DMS79 treated with DMSO at 0.1 percent for 48 hours (cell line): ENCODE measurements around the gene COMT.

Source experiments
- DNase-seq: peaks from one replicate; lab custom pipeline; 2025; lab: John Stamatoyannopoulos, UW

The COMT gene

DNA sequence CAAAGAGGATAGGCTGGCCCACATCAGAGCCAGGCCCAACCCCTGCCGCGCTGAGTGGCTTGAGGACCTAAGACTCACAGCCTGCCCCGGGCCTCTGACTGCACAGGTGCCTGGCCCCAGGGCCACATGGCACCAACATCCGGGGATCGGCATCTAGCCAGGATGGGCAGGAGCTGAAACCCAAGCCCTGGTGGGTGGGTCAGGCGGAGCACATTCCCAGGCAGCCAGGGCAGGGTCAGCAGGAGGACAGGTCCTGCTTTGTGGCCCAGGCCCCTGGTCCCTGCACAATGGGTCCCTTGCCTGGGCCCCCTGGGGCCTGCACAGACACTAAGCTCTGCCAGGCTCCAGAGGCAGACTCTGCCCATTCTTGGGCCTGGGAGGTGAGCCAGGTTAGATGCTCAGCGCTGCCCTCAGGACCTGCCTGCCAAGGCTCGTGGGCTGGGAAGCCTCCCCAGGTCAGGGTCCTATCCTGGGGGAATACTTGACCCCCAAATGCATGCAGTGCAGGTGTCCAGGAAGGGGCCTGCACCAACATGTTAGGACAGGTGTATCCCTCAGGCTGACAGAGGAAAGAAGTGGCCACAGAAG, 41.5 kb downstream of the COMT start:
- no peak for DNase-seq

DNA sequence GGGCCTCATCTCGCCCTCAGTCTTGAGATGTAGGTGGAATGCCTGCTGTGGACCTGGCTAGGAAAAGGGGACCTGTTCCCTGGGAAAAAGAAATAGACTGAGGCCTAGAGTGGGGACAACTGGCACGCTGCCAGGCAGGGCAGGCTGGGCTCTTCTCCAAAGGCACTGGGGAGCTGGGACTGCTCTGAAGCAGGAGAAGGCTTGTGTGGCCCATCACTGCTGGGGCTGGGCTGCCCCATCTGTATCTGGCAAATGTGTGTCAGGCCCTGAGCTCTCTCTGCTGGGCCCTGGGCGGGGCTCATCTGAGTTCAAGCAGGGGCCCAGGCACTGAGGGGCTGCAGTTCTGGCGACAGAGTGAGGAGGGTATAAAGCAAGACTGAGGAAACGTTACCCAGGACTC, 42.2 kb downstream of the COMT start:
- DNase-seq: no peak

DNA sequence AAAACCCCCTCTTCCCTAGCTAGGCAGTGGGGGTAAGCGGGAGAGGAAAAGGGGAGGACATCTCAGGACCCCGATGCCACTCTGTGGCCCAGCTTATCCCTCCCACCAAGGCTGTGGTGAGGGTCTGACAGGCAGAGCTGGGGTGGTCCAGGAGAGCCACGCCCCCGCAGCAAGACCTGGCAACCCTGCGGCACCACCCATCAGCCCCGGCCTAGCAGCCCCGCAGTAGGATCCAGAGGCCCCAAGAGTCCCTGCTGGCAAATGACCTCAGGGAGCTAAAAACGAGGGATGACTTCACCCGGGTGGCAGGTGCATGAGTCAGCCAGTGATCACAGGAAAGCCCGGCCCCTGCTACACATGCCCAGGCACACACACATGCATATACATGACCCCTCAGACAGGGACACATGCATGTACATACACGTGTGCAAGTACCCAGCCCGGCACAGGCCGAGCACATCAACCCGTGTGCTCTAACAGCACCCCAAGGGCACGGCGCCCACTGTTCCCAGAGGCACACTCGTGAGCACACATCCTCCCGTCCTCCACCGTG, 42.7 kb downstream of the COMT start:
- DNase-seq: no peak

DNA sequence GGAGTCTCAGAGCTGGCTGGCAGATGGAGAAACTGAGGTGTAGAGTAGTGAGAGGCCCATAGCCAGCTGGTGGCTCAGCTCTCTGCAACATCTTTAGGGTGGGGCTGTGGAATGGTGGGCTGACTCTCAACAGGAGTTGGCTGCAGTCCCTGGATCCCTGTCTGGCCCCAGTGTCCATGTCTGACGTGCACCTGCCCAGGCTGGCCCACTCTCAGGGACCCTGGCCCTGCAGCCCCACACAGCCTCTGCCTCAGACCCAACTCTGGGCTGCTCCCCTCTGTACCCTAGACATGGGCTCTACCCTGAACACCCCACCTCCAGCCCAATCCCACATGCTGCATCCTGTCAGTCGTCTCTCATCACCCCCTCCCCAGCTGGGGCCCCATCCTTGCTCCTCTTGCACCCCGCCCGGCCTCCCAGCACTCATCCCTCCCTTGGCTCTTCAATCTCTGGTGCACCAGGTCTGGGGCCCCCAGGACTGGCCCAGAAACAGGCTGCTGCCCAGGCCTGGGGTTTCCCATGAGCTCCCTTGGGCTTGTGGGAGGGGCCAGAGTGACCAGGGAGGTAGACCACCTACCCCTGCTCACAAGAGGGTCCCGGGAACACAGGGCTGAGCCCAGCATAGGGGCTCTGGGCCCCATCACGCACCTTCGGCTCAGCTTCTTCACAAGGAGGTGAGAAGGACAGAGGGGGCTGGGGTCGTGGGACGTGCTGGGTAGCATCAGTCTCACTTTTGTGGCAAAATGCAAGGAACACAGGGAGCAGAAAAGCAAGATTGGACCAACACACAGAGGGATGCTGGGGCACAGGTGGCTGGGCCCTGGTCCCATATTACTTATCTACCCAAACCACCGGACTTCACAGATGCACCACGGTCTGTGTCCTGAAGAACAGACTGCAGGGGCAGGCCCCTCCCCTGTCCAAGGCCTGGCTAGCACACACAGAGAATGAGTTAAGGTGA, 43.6 kb downstream of the COMT start:
- no peak for DNase-seq

DNA sequence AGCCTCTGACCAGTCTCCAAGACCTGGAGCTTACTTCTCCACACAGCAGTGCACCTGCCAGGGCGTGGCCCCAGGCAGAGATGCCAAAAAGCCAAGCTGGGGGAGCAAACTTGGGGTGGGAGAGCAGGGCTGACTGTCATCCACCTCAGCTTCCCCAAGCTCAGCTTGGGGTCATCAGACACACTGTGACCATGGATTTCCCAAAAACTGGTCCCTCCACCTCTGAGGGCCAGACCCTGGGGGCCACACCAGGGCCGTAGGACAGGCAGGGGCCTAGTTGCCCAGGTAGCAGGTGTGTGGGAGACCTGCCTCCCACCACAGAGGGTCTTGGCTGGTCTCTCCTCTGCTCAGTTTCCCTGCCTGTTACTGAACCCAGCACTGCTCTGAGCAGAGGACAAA, 44.4 kb downstream of the COMT start:
- no peak for DNase-seq

DNA sequence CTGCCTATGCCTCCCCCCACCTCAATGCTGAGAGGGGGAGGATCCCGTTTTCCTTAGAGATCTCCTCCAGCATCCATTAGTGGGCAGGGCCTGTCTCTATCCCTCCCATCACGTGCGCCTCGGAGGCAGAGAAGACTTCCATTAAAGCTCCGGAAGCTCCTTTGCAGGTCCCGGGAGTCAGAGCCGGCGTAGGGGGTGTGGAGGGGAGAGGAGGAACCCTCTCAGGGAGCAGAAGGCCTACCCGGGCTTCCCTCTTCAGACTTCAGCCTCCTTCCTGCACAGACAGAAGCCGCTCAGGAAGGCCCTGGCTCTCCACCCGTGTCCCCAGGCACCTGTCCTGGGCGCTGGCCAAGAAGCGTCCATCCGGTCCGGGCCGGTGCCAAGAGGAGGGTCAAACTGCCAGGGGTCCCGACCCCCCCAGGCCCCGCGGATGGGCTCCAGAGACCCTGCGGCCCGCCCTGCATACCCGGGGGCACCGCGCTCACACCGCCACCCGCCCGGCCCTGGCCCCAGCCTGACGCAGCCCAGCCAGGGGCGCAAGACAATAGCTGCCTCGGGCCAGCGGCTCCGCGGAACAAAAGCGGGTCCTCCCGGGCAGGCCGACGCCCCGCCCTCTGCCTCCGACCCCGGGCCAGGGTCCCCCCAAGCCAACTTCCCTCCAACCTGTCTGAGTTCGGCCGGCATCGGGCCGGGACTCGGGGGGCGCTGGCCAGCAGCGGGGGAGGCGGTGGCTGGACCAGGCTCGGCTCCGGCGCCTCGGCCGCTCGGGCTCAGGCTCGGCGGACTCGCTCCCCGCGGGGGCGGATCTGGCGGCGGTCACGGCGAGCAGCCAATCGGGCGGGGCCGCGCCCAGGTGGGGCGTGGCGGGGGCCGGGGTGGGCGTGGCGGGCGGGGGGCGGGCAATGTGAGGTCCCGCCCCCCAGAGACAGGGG, 45.1 kb downstream of the COMT start:
- DNase-seq: peak; percentile 56

DNA sequence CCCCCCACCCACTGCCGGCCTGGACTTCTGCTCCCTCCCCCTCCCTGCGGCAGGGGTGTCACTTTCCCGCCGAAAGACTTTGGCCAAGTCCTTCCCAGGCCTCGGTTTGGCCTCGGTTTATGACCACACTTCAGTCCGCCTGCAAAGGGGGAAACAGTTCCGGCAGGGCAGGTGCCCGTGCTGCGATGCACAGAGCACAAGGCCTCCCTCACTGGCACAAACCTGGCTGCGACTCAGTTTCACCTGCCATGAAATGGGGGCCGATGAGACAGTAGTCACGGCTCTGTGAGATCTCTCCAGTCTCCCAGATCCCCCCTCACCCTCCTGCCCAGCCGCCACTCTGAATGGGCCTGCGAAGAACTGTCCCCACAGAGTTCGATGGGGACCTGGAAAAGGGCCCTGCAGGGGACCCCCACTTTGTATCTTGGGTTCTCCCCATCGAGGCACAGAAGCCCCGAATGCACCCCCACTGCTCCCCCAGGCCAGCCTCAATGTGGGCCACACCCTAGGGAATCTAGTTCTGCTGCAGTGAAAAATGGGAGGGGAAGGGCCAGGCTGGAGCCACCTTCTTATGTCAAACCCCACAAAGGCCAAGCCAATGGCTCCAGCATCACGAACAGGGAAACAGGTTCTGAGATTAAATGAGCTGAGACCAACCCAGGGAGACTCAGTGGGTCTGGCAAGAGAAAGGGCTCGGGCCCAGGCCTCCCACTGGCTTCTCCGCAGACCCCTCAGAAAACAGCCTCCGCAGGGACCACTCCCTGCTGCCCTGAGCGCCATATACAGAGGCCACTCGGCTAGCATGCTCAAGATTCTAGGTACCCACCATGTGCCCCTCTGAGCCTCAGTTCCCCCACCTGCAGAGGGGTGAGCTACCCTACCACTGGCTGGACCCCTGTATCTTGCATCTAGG, 46.1 kb downstream of the COMT start:
- DNase-seq: no peak

DNA sequence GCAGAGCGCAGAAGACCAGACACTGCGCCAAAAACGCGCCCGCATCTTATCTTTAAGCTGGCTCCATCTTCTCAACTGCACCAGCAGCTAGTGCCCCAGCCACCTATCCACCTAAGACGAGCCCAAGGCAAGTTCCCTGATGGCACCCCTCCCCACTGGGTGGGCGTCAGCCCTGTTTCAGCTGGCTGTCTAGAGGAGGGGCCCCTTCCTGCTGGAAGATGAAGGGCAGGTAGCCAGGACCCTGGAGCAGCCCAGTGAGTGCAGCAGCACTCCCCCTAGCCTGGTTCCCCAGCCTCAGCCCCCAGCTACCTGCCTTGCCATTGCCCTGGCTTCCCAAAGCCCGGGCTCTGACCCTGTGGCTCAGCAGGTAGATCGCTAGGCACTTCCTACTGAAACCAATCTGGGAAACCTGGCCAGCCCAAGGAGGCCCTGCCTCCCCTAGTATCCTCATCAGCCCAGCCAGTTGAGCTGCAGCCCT, 46.8 kb downstream of the COMT start:
- no peak for DNase-seq

DNA sequence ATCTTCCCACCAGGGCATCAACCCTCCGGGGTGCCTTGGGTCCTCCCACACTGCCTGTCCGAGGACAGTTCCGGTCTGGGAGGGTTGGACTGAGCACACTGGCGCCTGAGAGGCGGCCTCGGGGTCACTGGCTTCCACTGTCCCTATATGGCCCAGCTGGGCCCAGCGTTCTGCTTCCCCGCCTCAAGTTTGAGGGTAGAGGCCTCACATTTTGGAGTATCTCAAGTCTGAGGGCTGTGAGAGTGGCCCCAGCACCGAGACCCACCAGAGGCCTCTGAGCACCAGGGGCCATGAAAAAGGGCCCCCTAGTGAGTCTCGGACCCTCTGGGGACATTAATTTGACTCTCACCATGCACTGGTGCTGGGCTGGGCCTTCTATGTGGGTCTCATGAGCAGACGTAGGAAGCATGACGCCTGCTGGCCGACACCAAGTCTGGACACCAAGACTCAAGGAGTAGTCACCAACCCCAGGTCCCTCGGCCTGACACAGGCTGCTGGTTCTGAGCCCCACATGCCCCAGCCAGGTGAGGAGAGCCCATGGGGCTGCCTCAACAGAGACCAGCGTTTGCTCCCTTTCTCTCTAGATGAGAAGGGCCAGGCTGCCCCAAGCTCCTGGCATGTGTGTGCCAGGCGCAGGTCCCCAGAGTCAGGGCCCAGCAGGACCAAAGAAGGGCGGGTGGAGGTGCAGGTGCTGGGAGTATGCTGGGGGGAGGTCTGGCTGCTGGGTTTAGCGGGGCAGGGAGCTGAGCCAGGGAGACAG, 47.6 kb downstream of the COMT start:
- DNase-seq: no peak

DNA sequence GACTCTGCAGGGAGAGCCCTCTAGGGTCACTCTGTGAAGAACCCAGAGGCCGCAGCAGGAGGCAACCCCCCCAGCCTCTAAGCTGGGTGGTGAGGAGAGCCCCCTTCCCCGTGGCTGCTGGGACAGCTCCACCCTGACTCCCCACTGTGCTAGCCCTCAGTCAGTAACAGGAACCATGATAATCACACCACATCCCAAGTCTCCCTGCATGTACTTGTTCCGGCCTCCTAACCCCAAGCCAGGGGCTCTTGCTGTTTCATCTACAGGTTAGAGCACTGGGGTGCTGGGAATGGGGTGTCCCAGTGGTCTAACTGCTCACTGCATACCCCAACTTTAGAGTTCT, 48.1 kb downstream of the COMT start:
- no peak for DNase-seq

DNA sequence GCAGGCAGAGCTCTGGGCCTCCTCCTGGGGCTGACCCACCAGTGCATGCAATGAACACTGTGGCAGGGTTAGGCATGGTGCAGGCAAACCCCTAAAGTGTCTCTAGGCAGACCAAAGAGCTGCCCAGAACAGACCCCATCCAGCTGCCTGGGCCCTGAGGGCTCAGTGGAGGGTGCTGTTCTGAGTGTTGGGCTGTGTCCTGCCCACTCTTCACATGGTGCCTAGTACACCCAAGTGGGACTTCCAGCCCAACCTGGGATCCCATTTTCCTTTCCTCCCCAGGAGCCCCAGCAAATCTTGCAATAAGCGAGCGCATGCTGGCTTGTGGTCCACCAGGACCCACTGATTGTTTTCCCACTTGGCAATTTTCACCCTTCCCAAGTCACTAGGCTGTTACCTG, 48.6 kb downstream of the COMT start:
- DNase-seq: no peak

DNA sequence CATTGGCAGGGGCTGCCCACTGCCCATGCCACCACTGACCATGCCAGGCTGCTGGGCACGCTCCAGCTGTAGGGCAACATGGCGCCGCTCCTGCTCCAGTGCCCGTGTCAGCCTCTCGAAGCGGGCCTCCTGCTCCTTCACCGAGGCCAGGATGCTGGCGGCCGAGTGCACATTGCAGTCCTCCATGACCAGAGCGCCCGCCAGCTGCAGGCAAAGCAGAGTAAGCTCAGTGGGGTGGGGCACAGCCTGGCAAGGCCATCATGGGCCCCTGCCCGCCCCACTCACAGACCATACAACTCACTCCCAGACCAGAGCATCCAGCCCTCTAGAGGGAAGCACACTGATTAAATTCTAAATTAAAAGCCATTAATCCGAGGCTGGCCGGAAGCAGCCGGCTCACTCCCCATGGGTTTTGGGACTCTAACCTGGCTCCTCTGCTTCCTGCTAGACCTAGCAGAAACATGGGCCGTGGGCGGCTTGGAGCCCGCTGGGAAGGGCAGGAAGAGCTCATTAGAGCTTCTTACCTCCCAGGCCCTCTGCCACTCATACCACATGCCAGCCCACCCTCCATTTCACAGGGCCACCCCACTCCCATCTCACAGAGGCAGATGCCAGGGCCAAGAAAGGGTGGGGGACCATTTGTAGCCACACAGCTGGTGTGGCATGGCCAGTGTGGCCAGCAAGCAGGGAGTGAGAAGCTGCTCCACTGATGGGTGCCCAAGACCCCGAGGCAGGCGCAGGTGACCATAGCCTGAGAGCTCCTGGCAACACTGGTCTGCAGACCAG, 49.2 kb downstream of the COMT start:
- DNase-seq: no peak

DNA sequence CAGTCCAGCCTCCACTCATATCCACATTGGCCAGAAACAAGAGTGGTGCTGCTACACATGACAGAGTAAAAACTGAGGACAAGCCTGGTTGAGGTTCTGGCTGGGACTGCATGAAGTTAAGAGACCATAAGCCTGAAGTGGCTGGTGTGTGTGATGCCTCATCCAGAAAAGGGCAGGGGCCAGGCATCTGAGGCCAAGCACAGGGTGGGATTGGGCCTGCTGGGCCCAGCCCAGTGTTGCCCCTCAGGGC, 49.7 kb downstream of the COMT start:
- no peak for DNase-seq

DNA sequence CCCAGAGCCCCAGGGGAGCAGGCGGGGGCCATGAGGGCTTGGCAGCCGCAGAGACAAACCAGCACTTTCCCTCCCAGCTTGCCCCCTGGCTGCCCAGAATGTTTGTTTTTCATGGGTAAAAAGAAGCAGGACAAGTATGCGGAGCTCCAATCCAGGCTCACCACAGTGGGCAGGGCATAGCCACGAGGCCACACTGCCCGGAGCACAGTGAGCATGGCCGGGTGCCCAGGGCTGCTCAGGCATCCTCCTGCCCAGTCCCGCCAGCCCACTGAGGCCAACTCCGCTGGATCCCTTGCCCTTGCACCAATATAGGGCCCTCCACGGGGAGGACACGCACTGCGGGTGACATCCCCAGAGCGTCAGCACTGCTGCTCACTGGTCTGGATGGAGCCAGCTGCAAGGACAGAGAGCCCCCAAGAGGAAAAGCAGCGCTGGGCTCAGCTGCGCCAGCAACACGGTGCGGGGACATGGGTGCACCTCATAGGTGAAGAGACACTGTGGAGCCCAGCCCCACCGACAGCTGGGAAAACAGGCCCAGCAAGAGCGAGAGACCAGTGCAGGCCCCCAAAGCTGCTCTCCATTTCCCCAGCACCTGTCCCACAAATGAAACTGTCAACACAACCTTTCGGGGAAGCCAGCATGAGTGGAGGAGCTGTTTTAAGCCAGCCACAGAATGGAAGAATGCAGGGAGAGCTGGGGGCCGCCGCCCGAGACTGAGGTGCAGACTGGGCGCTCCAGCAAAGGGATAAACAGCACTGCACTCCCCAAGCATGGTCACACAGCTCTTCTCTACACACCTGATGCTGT, 50.3 kb downstream of the COMT start:
- DNase-seq: no peak

DNA sequence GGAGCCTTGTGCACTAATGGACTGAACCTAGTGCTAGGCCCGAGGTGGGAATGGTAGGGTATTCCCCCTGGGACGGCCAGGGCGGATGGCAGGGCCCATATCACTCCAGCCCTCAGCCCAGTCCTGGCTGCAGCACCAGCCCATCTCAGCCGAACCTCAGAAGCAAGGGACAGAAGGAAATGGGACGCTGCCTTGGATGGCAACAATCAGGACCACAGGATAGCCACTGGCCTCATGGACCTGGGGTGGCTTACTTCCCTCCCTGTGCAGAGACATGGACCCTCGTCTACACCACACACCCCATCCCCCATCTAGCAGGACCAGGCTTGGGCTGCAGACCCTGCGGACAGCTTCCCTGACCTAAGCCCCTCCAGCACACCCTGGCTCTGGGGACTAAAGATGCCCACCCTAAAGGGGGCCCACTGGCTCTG, 50.9 kb downstream of the COMT start:
- no peak for DNase-seq

DNA sequence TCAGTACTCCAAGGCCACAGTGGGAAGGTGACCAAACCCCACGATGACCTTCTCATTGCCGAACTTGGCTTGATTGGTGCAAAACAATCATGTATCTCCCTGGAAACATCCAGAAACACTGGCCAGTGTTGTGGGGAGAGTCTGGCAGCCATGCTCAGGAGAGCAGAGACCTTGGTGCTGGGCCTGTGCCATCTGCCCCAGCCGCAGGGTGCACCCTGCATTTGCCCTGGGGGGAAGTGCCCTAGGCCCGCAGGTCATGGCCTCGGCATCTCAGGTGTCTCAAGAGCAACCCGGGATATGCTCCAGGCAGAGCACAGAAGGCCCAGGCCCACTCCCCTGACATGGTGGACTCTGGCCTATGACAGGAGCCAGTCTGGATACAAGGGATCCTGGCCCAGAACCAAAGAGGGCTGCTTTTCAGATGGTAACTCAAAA, 51.4 kb downstream of the COMT start:
- no peak for DNase-seq

DNA sequence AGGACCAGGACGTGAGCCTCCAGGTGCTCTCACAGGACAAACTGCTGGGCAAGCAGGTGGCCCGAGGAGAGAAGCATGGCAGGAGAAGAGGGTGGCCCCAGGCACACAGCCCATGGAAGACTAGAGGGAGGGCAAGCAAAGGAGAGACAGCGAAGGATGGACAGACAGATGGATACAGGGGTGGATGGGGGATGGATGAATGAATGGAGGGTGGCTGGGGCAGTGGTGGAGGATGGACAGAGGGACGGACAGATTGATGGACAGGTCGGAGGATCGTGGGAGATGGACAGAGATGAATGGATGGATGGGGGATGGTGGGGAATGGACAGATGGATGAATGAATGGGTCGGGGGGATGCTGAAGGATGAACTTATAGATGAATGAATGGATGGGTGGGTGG, 52.4 kb downstream of the COMT start:
- no peak for DNase-seq

DNA sequence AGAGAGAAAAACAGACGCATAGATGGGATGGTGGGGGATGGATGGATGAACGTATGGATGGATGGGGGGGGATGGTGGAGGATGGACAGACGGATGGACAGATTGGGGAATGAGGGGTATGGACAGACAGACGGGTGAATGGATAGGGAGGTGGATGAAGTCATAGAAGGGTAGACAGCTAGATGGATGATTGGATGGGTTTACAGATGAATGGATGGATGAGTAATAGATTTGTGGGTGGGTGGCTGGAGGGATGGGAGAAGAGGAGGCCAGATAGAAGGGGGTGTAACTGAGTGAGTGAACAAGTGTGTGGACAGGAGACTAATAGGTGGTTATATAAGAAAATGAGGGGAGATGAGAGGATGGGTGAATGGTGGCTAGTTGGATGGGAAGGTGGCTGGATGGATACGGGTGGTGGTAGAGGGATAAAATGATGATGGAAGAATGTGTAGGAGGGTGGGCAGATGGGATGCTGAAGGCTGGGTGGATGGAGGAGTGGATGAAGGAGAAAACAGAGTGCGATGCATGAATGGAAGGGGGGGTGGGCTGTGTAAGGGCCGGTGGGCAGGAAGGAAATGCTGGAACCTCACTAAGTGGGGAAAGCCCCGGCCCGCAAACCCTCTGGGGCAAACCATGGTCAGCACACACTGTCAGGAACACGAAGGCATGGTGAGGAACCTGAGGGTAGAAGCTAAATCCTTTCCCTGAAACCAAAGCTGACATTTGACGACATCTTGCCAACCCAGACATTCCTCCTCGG, 53.5 kb downstream of the COMT start:
- no peak for DNase-seq
